NCI-H2196 treated with DMSO at 0.1 percent for 48 hours (cell line): ENCODE results near the gene LARGE1.
"Not testable (repeated sequence)": the region's sequence is repeated elsewhere in the genome, so short reads cannot be mapped to it uniquely, and the experiment has no call there.

Source experiments
- DNase-seq: peaks from one replicate; lab custom pipeline; 2025; ENCODE audit not compliant: unreplicated experiment; lab: John Stamatoyannopoulos, UW

The LARGE1 gene

GRCh38 chr22:33570110-33570509 lies 350.2 kb downstream of the LARGE1 start:
- DNase-seq = no peak

GRCh38 chr22:33569559-33569958 lies 350.7 kb downstream of the LARGE1 start:
- no peak for DNase-seq

GRCh38 chr22:33569018-33569417 lies 351.3 kb downstream of the LARGE1 start:
- no peak for DNase-seq

GRCh38 chr22:33566495-33566894 lies 353.8 kb downstream of the LARGE1 start:
- DNase-seq = not testable (repeated sequence)

GRCh38 chr22:33565580-33565995 lies 354.7 kb downstream of the LARGE1 start:
- DNase-seq = no peak

GRCh38 chr22:33564683-33565082 lies 355.6 kb downstream of the LARGE1 start:
- DNase-seq = no peak

GRCh38 chr22:33563220-33563964 lies 356.9 kb downstream of the LARGE1 start:
- DNase-seq = no peak

GRCh38 chr22:33562501-33562900 lies 357.8 kb downstream of the LARGE1 start:
- no peak for DNase-seq

GRCh38 chr22:33561149-33561807 lies 359.0 kb downstream of the LARGE1 start:
- DNase-seq = no peak

GRCh38 chr22:33557836-33558235 lies 362.4 kb downstream of the LARGE1 start:
- no peak for DNase-seq

- no peak for DNase-seq
Observed at GRCh38 chr22:33555814-33556522, 364.3 kb downstream of the LARGE1 start.

GRCh38 chr22:33553493-33553892 lies 366.8 kb downstream of the LARGE1 start:
- no peak for DNase-seq

- DNase-seq = no peak
Observed at GRCh38 chr22:33544707-33545106, 375.6 kb downstream of the LARGE1 start.

GRCh38 chr22:33542722-33543121 lies 377.6 kb downstream of the LARGE1 start:
- DNase-seq = no peak

- DNase-seq = no peak
Observed at GRCh38 chr22:33542153-33542552, 378.1 kb downstream of the LARGE1 start.

GRCh38 chr22:33539902-33540751 lies 380.1 kb downstream of the LARGE1 start:
- DNase-seq = no peak

- no peak for DNase-seq
Observed at GRCh38 chr22:33539202-33539901, 380.9 kb downstream of the LARGE1 start.

GRCh38 chr22:33538277-33538885 lies 381.9 kb downstream of the LARGE1 start:
- DNase-seq = no peak

- DNase-seq = no peak
Observed at GRCh38 chr22:33537059-33537458, 383.2 kb downstream of the LARGE1 start.
